ENCODE measurements around the gene SAPCD2. TPM values are rescaled to one million over a fixed set of nuclear protein-coding genes. Genes with fewer than 3 reads are reported as not detected.

Gene SAPCD2
- total RNA-seq, 4 donors from 2014 or later: 8.2 to 13.6 (median 13.3) TPM

GRCh38 chr9:137019891-137020683, 50.3 kb downstream of the SAPCD2 start:
- Histone ChIP-seq H3K36me3 (peaks cover 42% of the 10 kb centered on the region), H3K9me3 (no peaks in the 10 kb centered on the region), H3K27me3 (no peaks in the 10 kb centered on the region), H3K27ac (no peak overlapping the region), H3K4me1 (no peaks in the 10 kb centered on the region), H3K4me3 (no peak overlapping the region)
- WGBS: 91% methylated on average over 12 of the region's 34 CpGs
- DNase-seq (ENCODE audit: low spot score in 2 of 2): no peak
- TF ChIP-seq POLR2A (IDR thresholded peaks at IDR 0.05) (no peak), EP300 (IDR thresholded peaks at IDR 0.05) (no peak), POLR2AphosphoS5 (IDR thresholded peaks at IDR 0.05) (no peak)
- TF ChIP-seq, protein P1, sequence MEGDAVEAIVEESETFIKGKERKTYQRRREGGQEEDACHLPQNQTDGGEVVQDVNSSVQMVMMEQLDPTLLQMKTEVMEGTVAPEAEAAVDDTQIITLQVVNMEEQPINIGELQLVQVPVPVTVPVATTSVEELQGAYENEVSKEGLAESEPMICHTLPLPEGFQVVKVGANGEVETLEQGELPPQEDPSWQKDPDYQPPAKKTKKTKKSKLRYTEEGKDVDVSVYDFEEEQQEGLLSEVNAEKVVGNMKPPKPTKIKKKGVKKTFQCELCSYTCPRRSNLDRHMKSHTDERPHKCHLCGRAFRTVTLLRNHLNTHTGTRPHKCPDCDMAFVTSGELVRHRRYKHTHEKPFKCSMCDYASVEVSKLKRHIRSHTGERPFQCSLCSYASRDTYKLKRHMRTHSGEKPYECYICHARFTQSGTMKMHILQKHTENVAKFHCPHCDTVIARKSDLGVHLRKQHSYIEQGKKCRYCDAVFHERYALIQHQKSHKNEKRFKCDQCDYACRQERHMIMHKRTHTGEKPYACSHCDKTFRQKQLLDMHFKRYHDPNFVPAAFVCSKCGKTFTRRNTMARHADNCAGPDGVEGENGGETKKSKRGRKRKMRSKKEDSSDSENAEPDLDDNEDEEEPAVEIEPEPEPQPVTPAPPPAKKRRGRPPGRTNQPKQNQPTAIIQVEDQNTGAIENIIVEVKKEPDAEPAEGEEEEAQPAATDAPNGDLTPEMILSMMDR (IDR thresholded peaks at IDR 0.05): no peak

DNA sequence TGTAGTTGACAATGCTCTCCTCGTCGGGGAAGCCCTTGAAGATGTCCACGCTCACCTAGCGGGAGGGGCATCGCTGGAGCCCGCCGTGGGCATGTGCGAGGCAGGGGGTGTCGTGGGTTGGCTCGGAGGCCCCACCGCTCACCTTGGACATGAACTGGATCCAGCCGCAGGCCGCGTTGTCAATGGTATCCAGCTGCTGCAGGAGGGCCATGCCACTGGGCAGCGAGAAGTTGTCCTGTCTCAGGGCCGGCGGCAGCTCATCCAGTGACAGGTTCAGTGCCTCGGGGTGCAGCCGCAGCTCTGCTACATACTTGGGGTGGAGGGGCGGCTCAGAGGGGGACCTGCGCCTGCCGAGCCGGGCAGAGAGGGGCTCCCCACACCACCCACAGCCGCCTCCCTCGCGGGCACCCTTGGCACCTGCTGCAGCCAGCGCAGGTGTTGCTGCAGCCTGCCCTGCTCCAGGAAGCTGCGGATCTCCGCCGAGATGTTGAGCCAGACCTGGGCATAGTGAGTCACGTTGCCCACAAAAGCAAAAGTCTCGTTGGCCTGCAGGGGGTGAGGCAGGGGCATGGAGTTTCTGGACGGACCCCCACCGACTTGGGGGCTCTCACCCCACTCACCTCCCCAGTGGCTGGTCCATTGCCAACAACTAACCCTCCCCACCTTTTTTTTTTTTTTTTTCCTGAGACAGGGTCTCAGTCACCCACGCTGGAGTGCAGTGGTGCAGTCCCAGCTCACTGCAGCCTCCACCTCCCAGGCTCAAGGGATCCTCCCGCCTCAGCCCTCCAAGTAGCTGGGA, 51.4 kb downstream of the SAPCD2 start:
- WGBS: 77% methylated on average over 20 of the region's 36 CpGs
- TF ChIP-seq EP300 (IDR thresholded peaks at IDR 0.05) (no peak), POLR2A (IDR thresholded peaks at IDR 0.05) (no peak)
- peaks cover 50% of the 10 kb centered on the region for H3K36me3 ChIP-seq

GRCh38 chr9:137017791-137018497, 52.4 kb downstream of the SAPCD2 start:
- Histone ChIP-seq H3K36me3 (peaks cover 55% of the 10 kb centered on the region), H3K4me3 (no peak overlapping the region), H3K27me3 (no peaks in the 10 kb centered on the region), H3K27ac (no peak overlapping the region), H3K4me1 (no peaks in the 10 kb centered on the region), H3K9me3 (no peaks in the 10 kb centered on the region)
- TF ChIP-seq POLR2AphosphoS5 (IDR thresholded peaks at IDR 0.05) (no peak), POLR2A (IDR thresholded peaks at IDR 0.05) (no peak), EP300 (IDR thresholded peaks at IDR 0.05) (no peak)
- TF ChIP-seq, protein P1 (IDR thresholded peaks at IDR 0.05): no peak
- DNase-seq (ENCODE audit: low spot score in 2 of 2): no peak
- WGBS: 98% methylated on average over 20 of the region's 45 CpGs

More for the DNA sequence above, 51.4 kb downstream of the SAPCD2 start:
- Histone ChIP-seq H3K4me1 (no peaks in the 10 kb centered on the region), H3K9me3 (no peaks in the 10 kb centered on the region), H3K27me3 (no peaks in the 10 kb centered on the region), H3K4me3 (no peak overlapping the region), H3K27ac (no peak overlapping the region)
- DNase-seq (ENCODE audit: low spot score in 2 of 2): no peak

DNA sequence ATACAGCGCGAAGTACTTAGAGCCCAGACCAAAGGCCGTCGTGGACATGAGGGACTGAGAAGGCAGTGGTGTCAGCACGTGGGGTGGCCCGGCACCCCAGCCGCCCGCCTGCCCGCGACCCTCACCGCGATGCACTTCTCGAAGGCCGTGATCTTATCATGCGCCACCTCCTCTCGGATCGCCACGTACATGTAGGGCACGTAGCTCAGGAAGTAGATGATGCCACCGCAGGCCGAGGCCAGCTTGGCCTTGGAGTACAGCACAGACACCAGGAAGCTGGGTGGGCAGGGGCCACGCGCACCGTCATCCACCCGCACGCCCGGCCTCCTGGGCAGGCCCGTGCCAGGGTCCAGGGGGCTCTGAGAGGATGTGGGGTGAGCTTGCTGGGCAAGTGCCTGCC, 53.3 kb downstream of the SAPCD2 start:
- H3K36me3 ChIP-seq: peaks cover 64% of the 10 kb centered on the region
- H3K9me3 ChIP-seq: no peaks in the 10 kb centered on the region
- TF ChIP-seq, protein P1 (IDR thresholded peaks at IDR 0.05): no peak
- TF ChIP-seq POLR2A (IDR thresholded peaks at IDR 0.05) (no peak), POLR2AphosphoS5 (IDR thresholded peaks at IDR 0.05) (no peak), EP300 (IDR thresholded peaks at IDR 0.05) (no peak)
- H3K4me1 ChIP-seq: no peaks in the 10 kb centered on the region
- 100% methylated on average over 4 of the region's 28 CpGs for WGBS
- H3K27ac ChIP-seq: no peak overlapping the region
- no peaks in the 10 kb centered on the region for H3K27me3 ChIP-seq
- DNase-seq (ENCODE audit: low spot score in 2 of 2): no peak
- H3K4me3 ChIP-seq: no peak overlapping the region

DNA sequence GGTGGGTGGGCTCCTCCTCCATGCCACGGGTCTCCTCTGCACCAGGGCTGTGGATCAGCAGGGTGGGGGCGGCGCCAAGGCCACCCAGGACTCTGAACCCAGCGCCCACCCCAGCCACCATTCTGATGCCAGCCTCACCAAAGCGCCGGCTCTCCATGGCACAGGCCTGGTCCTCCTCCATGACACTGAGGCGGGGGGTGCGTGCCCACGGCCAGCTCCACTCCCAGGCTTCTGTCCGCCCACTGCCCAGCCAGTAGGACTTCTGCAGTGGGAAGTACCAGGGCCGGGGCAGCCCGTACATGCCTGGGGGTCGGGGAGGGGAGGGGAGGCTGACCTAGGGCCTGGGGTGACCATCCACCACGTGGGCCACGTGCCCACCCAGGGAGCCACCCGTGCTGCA, 53.9 kb downstream of the SAPCD2 start:
- Histone ChIP-seq H3K27ac (no peak overlapping the region), H3K4me1 (no peaks in the 10 kb centered on the region), H3K4me3 (no peak overlapping the region), H3K9me3 (no peaks in the 10 kb centered on the region), H3K36me3 (peaks cover 70% of the 10 kb centered on the region), H3K27me3 (no peaks in the 10 kb centered on the region)
- 85% methylated on average over 4 of the region's 16 CpGs for WGBS
- DNase-seq (ENCODE audit: low spot score in 2 of 2): no peak
- TF ChIP-seq, protein P1 (IDR thresholded peaks at IDR 0.05): no peak

Data from suprapubic skin (tissue), 4 donors.